OCI-LY1 (cell line): ENCODE data around the gene PTPN23.

Source experiments
- EZH2 ChIP-seq: fragments of 200-600 bp; sonication (generic), shearing (Covaris generic); IDR thresholded peaks from 2 replicates; pipeline ENCODE4 v1.8.0; 2017; ENCODE audit warnings: borderline replicate concordance, mixed run types, mild to moderate bottlenecking, antibody characterized with exemption, low read length, moderate library complexity, mixed read lengths
- TF ChIP-seq, protein P1 (sequence below): fragments of 200-600 bp; sonication (generic), shearing (Covaris generic); IDR thresholded peaks from 2 replicates; pipeline ENCODE4 v1.5.1; 2017; ENCODE audit warnings: mild to moderate bottlenecking, antibody characterized with exemption, low read length, moderate library complexity, mixed read lengths

DNA sequence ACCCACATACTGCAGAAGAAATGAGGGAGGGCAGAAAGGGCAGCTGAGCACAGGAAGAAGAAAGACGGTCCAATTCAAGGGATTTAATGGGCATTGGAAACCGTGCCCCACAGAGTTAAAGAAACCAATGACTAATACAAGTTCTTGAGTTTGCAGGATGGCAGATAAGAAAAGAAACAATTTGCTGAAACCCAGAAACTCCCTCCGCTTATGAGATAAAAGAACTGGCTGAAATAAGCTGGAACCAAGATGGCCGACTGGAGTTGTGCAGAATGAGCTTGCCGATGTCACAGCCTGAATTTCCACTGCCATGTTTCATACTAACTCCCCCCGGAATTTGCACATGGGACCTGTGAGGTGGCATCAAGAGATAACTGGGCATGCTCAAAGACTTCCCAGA lies 47.8 kb downstream of the PTPN23 start:
- no peak for TF ChIP-seq EZH2
- TF ChIP-seq, protein P1, sequence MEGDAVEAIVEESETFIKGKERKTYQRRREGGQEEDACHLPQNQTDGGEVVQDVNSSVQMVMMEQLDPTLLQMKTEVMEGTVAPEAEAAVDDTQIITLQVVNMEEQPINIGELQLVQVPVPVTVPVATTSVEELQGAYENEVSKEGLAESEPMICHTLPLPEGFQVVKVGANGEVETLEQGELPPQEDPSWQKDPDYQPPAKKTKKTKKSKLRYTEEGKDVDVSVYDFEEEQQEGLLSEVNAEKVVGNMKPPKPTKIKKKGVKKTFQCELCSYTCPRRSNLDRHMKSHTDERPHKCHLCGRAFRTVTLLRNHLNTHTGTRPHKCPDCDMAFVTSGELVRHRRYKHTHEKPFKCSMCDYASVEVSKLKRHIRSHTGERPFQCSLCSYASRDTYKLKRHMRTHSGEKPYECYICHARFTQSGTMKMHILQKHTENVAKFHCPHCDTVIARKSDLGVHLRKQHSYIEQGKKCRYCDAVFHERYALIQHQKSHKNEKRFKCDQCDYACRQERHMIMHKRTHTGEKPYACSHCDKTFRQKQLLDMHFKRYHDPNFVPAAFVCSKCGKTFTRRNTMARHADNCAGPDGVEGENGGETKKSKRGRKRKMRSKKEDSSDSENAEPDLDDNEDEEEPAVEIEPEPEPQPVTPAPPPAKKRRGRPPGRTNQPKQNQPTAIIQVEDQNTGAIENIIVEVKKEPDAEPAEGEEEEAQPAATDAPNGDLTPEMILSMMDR: no peak
